Hepatocyte (in vitro differentiated cells): ENCODE results near the gene PFKL.

Experiments used
- CTCF ChIP-seq: fragments of 200-600 bp; sonication (generic); IDR thresholded peaks from 2 replicates; pipeline ENCODE4 v1.5.1; 2016; ENCODE audit warnings: antibody characterized with exemption, mild to moderate bottlenecking; ENCODE audit not compliant: poor library complexity
- EZH2 ChIP-seq: fragments of 200-600 bp; sonication (generic); IDR thresholded peaks from 2 replicates; pipeline ENCODE4 v1.6.1; 2016; ENCODE audit warnings: antibody characterized with exemption, mild to moderate bottlenecking, borderline replicate concordance

- TF ChIP-seq CTCF (no peak), EZH2 (no peak)
Observed at GRCh38 chr21:44275041-44275440, 24.8 kb upstream of the PFKL start.
